DMS79 treated with DMSO at 0.1 percent for 48 hours (cell line): ENCODE measurements around the gene STXBP6.
A peak's percentile ranks its signal among the peaks of the same experiment; 100 is the strongest.
"Not testable (repeated sequence)": the region's sequence is repeated elsewhere in the genome, so short reads cannot be mapped to it uniquely, and the experiment has no call there.

Source experiments
- DNase-seq: peaks from one replicate; lab custom pipeline; 2025; lab: John Stamatoyannopoulos, UW

Gene STXBP6

GRCh38 chr14:24986206-24986893 lies 63.6 kb downstream of the STXBP6 start:
- DNase-seq, result peak; percentile 98

- DNase-seq, result peak; percentile 99
Observed at GRCh38 chr14:24984846-24985589, 64.9 kb downstream of the STXBP6 start.

GRCh38 chr14:24982472-24983155 lies 67.3 kb downstream of the STXBP6 start:
- no peak for DNase-seq

- DNase-seq, result no peak
Observed at GRCh38 chr14:24979725-24980239, 70.2 kb downstream of the STXBP6 start.

- DNase-seq, result no peak
Observed at GRCh38 chr14:24978862-24979724, 70.9 kb downstream of the STXBP6 start.

GRCh38 chr14:24976602-24977001 lies 73.3 kb downstream of the STXBP6 start:
- no peak for DNase-seq

- DNase-seq, result no peak
Observed at GRCh38 chr14:24975393-24975792, 74.6 kb downstream of the STXBP6 start.

GRCh38 chr14:24974591-24975374 lies 75.2 kb downstream of the STXBP6 start:
- DNase-seq, result no peak

GRCh38 chr14:24972844-24973243 lies 77.1 kb downstream of the STXBP6 start:
- DNase-seq, result no peak

- DNase-seq, result no peak
Observed at GRCh38 chr14:24971255-24971654, 78.7 kb downstream of the STXBP6 start.

- DNase-seq, result no peak
Observed at GRCh38 chr14:24966579-24966964, 83.4 kb downstream of the STXBP6 start.

GRCh38 chr14:24965934-24966578 lies 83.9 kb downstream of the STXBP6 start:
- DNase-seq, result peak; percentile 40

- DNase-seq, result no peak
Observed at GRCh38 chr14:24965578-24965933, 84.4 kb downstream of the STXBP6 start.

GRCh38 chr14:24964591-24964990 lies 85.4 kb downstream of the STXBP6 start:
- DNase-seq, result no peak

GRCh38 chr14:24964048-24964447 lies 85.9 kb downstream of the STXBP6 start:
- DNase-seq, result no peak

GRCh38 chr14:24962118-24962517 lies 87.8 kb downstream of the STXBP6 start:
- DNase-seq, result not testable (repeated sequence)

- DNase-seq, result no peak
Observed at GRCh38 chr14:24960816-24961215, 89.1 kb downstream of the STXBP6 start.

GRCh38 chr14:24959791-24960331 lies 90.1 kb downstream of the STXBP6 start:
- DNase-seq, result no peak

- DNase-seq, result no peak
Observed at GRCh38 chr14:24958271-24958670, 91.7 kb downstream of the STXBP6 start.

GRCh38 chr14:24957814-24958213 lies 92.1 kb downstream of the STXBP6 start:
- DNase-seq, result no peak
